C4-2B (cell line): Measurements from ENCODE around the gene QKI.

Experiments
- H3K27ac ChIP-seq: fragments of 450-650 bp; 2 replicates; pipeline ENCODE4 v1.5.1; 2017
- CTCF ChIP-seq: fragments of 450-650 bp; conservative IDR thresholded peaks from 2 replicates; pipeline ENCODE4 v1.5.1; 2017; ENCODE audit warnings: mild to moderate bottlenecking
- ZFX ChIP-seq: fragments of 450-650 bp; IDR thresholded peaks from 2 replicates; pipeline ENCODE4 v1.6.1; 2017

Gene QKI

GRCh38 chr6:163577404-163577803 lies 162.9 kb downstream of the QKI start:
- no peak overlapping the region for H3K27ac ChIP-seq
- TF ChIP-seq CTCF (no peak), ZFX (no peak)

- H3K27ac ChIP-seq = no peak overlapping the region
- no peak for TF ChIP-seq ZFX
- no peak for TF ChIP-seq CTCF
These were observed 164.8 kb downstream of the QKI start for GRCh38 chr6:163579111-163579879.

GRCh38 chr6:163579880-163580295 lies 165.4 kb downstream of the QKI start:
- peak; percentile 46 for TF ChIP-seq CTCF
- no peak for TF ChIP-seq ZFX
- no peak overlapping the region for H3K27ac ChIP-seq

GRCh38 chr6:163580311-163581030 lies 166.0 kb downstream of the QKI start:
- no peak overlapping the region for H3K27ac ChIP-seq
- peak; percentile 27 for TF ChIP-seq CTCF
- TF ChIP-seq ZFX = no peak

- no peak overlapping the region for H3K27ac ChIP-seq
- TF ChIP-seq ZFX (no peak), CTCF (no peak)
These were observed 169.0 kb downstream of the QKI start for GRCh38 chr6:163583558-163583957.

GRCh38 chr6:163585932-163586437 lies 171.5 kb downstream of the QKI start:
- TF ChIP-seq CTCF (no peak), ZFX (no peak)
- H3K27ac ChIP-seq = no peak overlapping the region

GRCh38 chr6:163586888-163587287 lies 172.4 kb downstream of the QKI start:
- no peak overlapping the region for H3K27ac ChIP-seq
- TF ChIP-seq CTCF (no peak), ZFX (no peak)
